RWPE2 (cell line): ENCODE data around the gene CCNYL1.

Experiments
- ATAC-seq: fragments of 200-7000 bp; cut with Tn5 transposase; 3 replicates; pipeline ENCODE4 v1.9.1; 2021; ENCODE audit warnings: low read depth
- DNase-seq: peaks from one replicate; pipeline ENCODE4 v3.0.0-alpha.2; 2020; ENCODE audit warnings: low spot score
- H3K27ac ChIP-seq: fragments of 450-650 bp; 2 replicates; pipeline ENCODE4 v1.5.1; 2017; ENCODE audit warnings: mild to moderate bottlenecking; ENCODE audit not compliant: poor library complexity, severe bottlenecking
- H3K27me3 ChIP-seq: fragments of 250-450 bp; sonication (Bioruptor Pico); 2 replicates; pipeline ENCODE4 v1.5.1; 2021; ENCODE audit warnings: mild to moderate bottlenecking, moderate library complexity; ENCODE audit not compliant: insufficient read depth, poor library complexity, severe bottlenecking
- H3K36me3 ChIP-seq: fragments of 250-450 bp; sonication (Bioruptor Pico); 2 replicates; pipeline ENCODE4 v1.5.1; 2020; ENCODE audit warnings: low read depth, mild to moderate bottlenecking, moderate library complexity
- H3K4me1 ChIP-seq: fragments of 250-450 bp; sonication (Bioruptor Pico); 2 replicates; pipeline ENCODE4 v1.5.1; 2021; ENCODE audit warnings: mild to moderate bottlenecking, moderate library complexity; ENCODE audit not compliant: insufficient read depth, poor library complexity, severe bottlenecking
- H3K4me3 ChIP-seq: fragments of 250-450 bp; sonication (Bioruptor Pico); 2 replicates; pipeline ENCODE4 v1.5.1; 2021; ENCODE audit warnings: mild to moderate bottlenecking, moderate library complexity; ENCODE audit not compliant: severe bottlenecking
- H3K9me3 ChIP-seq: fragments of 250-450 bp; sonication (Bioruptor Pico); 2 replicates; pipeline ENCODE4 v1.5.1; 2021; ENCODE audit warnings: mild to moderate bottlenecking, moderate library complexity; ENCODE audit not compliant: severe bottlenecking
- TF ChIP-seq, protein P1 (sequence below): fragments of 450-650 bp; IDR thresholded peaks from one replicate; pipeline ENCODE4 v1.5.1; 2017; ENCODE audit warnings: mild to moderate bottlenecking, moderate library complexity; ENCODE audit not compliant: poor library complexity, severe bottlenecking

Gene CCNYL1

DNA sequence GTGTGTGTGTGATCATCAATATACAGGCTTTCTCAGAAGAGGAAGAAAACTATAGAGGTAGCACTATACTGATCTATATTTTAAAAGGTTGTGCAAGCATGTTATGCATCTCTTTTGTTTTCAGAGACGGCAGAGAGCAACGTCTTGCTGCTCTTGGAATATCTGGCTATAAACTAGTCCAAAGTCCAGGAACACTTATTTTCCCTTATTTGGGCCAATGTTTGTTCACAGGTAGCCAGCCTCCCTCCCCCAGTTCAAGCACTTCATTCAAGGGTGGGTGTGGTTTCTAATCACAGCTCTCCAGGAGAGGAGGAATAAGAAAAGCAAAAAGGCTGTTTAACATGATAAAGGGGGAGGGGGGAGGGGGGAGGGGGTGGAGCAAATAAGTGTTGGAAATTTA, 54.1 kb downstream of the CCNYL1 start:
- DNase-seq (no peak), ATAC-seq (no peak)
- TF ChIP-seq, protein P1, sequence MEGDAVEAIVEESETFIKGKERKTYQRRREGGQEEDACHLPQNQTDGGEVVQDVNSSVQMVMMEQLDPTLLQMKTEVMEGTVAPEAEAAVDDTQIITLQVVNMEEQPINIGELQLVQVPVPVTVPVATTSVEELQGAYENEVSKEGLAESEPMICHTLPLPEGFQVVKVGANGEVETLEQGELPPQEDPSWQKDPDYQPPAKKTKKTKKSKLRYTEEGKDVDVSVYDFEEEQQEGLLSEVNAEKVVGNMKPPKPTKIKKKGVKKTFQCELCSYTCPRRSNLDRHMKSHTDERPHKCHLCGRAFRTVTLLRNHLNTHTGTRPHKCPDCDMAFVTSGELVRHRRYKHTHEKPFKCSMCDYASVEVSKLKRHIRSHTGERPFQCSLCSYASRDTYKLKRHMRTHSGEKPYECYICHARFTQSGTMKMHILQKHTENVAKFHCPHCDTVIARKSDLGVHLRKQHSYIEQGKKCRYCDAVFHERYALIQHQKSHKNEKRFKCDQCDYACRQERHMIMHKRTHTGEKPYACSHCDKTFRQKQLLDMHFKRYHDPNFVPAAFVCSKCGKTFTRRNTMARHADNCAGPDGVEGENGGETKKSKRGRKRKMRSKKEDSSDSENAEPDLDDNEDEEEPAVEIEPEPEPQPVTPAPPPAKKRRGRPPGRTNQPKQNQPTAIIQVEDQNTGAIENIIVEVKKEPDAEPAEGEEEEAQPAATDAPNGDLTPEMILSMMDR, result no peak
- Histone ChIP-seq H3K4me3 (no peak overlapping the region), H3K27ac (no peak overlapping the region), H3K9me3 (no peaks in the 10 kb centered on the region), H3K36me3 (peaks cover 37% of the 10 kb centered on the region), H3K4me1 (no peaks in the 10 kb centered on the region), H3K27me3 (no peaks in the 10 kb centered on the region)

DNA sequence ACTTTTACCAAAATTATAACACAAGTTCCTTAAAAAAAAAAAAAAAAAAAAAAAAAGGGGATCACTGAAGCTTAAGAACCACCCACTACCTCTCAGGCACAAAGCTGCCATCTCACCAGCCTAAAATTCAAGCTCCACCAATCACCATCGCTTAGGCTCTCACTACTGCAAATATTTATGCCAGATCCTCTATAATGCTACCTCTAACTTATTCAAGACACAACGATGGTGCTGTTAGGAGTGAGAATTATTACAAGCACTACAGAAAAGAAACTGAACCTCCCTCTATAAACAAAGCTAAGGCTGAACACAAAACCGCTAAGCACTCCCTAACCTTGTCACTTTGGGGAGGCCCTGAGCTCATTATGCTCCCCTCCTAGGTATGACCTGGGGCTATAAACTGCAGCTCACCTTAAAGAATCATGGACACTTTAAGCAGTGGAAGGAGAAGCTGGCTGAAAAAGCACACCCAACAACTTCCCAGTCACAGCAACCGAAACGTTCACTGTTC, 54.7 kb downstream of the CCNYL1 start:
- Histone ChIP-seq H3K36me3 (peaks cover 37% of the 10 kb centered on the region), H3K27ac (no peak overlapping the region), H3K27me3 (no peaks in the 10 kb centered on the region), H3K9me3 (no peaks in the 10 kb centered on the region), H3K4me3 (no peak overlapping the region), H3K4me1 (no peaks in the 10 kb centered on the region)
- ATAC-seq (no peak), DNase-seq (no peak)
- TF ChIP-seq, protein P1, result no peak

DNA sequence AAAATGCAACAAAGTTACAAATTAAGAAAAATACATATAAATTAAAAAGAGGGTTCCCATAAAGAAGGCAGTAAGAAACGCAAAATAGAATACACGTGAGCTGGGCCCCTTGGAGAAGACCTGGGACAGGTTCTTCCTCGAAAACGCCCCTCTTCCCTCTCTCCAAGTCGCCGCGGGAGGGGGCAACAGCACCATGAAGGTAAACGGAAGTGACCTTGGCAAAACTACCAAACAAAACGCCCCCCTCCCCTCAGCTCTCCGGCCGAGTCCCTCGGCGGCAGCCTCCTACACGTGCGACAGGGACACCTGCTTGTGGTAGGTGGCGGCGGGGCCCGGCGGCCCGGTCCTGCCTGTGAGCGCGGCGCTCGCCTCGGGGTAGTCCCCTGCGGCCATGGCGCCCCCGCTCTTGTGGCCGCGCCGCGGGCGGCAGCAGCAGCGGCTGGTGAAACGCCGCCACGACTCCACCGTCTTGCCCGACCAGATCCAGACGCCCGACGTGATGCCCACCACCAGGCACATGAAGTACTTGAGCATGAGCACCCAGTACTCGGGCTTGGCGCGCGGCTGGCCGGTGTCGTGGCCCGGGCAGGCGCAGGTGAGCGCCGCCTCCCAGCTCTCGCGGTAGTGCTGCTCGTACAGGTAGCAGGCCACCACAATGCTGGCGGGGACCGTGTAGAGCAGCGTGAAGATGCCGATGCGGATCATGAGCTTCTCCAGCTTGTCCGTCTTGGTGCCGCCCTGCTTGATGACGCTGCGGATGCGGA, 55.4 kb downstream of the CCNYL1 start:
- Histone ChIP-seq H3K9me3 (no peaks in the 10 kb centered on the region), H3K4me3 (no peak overlapping the region), H3K27ac (no peak overlapping the region), H3K36me3 (peaks cover 37% of the 10 kb centered on the region), H3K4me1 (no peaks in the 10 kb centered on the region), H3K27me3 (no peaks in the 10 kb centered on the region)
- DNase-seq, result no peak
- TF ChIP-seq, protein P1, result no peak
- ATAC-seq, result no peak

GRCh38 chr2:207767461-207768167, 56.2 kb downstream of the CCNYL1 start:
- peak overlapping the region; percentile 67 for H3K4me3 ChIP-seq
- no peaks in the 10 kb centered on the region for H3K9me3 ChIP-seq
- no peak for DNase-seq
- no peak overlapping the region for H3K27ac ChIP-seq
- H3K27me3 ChIP-seq, result no peaks in the 10 kb centered on the region
- H3K4me1 ChIP-seq, result no peaks in the 10 kb centered on the region
- peaks cover 31% of the 10 kb centered on the region for H3K36me3 ChIP-seq
- TF ChIP-seq, protein P1, result peak; percentile 41
- no peak for ATAC-seq
